Stimulated activated CD8-positive, alpha-beta memory T cell treated with anti-CD3 and anti-CD28 coated beads, Interleukin-15, amount 100 ng/mL, for 4 hours (primary cell): Measurements from ENCODE around the gene TMEM119.

Source experiments
- DNase-seq, 2 donors: peaks; one replicate each; pipeline ENCODE4 v3.0.0-alpha.2; 2020; ENCODE audit warnings: low read depth in 2 of 2

Gene TMEM119, protein sequence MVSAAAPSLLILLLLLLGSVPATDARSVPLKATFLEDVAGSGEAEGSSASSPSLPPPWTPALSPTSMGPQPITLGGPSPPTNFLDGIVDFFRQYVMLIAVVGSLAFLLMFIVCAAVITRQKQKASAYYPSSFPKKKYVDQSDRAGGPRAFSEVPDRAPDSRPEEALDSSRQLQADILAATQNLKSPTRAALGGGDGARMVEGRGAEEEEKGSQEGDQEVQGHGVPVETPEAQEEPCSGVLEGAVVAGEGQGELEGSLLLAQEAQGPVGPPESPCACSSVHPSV

DNA sequence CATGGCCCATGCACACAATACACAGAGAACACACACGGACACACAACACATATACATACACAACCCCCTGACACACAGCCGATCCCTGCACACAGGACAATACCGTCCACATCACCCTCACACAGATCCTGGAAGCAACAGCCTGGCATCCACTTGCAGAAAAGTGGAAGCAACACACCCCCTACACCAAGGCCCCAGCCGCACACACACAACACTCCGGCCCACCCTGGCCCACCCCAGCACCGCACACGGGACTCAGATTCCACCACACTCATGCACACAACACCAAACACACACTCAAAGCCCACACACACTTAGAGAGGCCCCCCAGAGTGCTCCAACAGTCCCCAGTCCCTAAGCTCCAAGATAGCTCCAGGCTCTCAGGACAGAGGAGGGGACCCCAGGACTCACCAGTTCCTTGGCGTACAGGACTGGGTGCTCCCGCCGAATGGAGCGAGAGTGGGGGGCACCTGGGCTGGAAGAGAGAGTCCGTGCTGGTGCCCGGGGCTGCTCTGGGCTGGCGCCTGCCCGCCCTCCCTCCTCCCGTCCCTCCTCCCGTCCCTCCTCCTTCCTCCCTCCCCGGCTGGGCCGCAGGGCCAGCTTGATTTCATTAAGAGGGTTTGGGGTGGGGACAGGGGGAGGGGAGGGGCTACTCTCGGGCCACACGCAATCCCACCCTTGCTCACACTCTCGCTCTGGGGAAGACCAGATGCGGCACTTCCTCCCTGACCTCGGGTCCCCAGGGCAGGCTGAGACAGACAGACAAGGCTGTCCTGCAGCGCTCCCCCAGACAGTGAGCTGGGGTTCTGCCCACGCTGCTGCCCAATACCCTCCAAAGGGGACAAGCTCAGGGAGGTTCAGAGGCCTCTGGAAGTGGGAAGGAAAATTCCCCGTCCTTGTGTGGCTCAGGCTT is at the start of gene TMEM119:
Gene TMEM119 (minus strand): TSS at position 526 of the 913 bp plus-strand sequence. CDS start 5,701 bp downstream, outside the sequence.
- no peak for DNase-seq

DNA sequence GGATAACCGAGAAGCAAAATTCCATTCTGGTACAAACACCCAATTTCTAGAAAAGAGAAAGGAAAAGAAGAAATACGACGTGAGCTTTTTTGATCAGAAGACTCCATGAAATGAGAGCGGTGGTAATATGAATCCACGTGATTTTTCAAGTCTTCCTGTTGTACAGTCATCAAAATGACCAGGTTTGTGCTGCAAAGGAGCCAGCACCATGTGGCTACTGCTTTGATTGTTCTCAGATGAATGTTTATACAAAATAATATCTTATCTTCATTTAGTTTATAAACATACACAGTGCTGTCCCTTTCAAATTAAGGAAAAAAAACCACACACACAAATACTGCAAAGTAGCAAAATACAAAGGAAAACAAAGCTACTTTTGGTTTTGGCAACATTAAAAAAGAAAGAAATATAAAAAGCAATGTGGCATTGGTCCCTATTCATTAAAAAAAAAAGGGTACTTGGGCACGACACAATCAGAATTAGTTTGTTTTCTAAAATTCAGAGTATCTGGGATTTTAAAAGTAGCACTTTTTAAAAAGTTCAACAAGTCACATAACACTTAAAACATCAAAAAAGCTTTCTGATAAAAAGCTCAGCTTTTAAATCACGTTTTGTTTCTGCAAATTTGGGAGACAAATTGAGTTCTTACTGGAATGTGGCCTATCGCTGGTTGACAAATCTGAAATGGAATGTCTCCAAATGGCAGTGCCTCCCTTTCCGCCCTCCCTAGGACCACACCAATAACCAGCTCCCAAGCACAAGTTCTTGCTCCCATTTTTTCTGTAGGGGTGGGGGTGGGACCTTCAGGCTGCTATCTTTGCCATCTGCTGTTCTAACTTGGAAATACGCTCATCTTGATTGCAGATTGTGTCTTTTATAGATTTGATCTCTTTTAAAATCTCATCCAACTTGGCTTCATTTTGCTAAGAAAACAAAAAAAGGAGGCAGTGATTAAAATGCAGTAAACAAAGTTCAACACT is 49.0 kb upstream of the TMEM119 start:
- no peak for DNase-seq

DNA sequence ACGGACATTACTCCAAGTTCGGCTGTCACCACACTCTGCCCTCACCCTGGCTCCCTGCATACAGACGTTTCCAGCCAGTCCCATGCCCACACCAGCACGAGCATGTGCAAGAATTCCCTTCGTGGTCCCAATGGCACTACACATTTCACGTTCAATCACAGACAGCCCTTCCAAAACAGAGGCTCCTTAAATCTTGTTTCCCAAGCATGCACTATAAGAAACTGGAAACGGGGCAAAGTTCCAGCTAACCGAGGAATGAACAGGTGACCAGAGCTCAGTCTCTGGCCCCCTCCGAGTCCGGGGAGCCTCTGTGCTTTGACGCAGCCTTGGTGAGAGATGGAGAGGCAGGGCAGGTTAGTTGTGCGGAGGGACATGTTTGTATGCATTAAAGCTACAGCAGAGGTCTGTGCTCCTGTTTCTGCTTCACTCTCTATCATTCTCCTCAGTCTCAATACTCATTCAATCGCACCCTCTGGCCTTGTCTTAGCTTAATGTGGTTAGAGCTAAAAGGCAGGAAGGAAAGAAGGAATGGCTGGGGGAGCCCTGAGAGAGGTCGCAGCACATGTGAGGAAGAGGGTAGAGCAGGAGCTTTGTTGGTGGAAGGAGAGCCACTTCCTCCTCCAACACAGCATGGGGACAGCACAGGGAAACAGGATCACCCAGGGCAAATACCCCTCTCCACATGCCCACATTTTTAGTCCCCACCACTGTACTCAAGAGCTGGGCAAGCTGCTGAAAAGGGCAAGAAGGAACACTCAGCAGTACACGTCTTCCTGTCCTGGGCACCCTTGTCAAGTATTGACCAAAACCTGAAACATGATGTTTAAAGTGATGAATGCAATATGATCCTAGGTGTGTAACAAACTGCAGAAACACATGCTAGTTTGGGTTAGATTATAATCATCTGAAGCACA is 48.1 kb upstream of the TMEM119 start:
- no peak for DNase-seq

DNA sequence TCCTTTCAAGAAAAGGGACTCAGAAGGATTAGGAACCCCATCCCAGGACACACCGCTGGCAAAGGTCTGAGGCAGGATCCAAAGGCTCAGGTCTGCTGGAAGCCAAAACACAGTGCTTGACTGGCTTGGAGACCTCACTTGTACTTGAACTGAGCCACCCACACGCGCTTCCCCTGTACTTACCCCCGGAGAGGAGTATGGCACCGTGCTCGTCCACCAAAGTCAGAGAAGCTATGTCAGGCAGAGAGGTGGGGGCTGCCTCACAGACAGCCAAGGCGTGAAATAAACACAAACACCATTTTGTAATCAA is 46.9 kb upstream of the TMEM119 start:
- DNase-seq: no peak

DNA sequence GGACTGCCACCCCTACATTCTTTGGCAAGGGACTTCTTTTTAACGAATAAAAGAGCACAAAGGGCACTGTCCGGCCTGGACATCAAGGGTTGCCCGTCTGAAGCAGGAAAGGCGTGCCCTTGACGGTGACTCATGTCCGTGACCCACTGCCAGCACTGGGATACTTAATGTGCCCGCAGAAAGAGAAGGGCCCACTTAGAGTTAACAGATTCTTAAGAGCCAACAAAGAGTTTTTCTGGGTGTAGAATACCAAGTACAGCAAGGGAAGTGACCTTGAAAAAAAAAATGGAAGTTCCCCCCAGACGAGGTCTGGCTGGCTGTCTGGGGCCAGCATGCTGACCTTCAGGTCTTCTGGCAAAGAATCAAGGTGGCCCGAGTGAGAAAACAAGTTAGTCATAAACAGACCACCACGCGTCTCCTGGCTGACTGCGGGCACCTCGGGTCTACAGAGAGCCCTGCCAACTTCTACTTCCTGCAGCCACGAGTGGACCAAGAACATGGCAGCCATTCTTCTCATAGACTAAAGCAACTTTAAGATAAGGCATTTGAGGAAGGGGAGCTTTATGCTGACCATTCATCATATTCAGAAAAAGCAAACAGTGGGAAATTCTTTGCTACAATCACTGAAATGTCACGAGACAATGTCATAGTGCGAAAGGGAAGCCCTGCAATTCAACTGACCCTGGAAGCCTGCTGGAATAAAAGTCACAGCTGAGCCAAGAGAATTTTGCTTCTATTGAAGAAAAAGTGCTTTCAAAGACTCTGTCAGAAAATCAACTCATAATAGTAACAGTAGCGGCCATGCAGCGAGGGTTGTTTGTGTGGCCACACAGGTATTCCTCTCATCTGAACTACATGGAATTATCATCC is 46.3 kb upstream of the TMEM119 start:
- no peak for DNase-seq

DNA sequence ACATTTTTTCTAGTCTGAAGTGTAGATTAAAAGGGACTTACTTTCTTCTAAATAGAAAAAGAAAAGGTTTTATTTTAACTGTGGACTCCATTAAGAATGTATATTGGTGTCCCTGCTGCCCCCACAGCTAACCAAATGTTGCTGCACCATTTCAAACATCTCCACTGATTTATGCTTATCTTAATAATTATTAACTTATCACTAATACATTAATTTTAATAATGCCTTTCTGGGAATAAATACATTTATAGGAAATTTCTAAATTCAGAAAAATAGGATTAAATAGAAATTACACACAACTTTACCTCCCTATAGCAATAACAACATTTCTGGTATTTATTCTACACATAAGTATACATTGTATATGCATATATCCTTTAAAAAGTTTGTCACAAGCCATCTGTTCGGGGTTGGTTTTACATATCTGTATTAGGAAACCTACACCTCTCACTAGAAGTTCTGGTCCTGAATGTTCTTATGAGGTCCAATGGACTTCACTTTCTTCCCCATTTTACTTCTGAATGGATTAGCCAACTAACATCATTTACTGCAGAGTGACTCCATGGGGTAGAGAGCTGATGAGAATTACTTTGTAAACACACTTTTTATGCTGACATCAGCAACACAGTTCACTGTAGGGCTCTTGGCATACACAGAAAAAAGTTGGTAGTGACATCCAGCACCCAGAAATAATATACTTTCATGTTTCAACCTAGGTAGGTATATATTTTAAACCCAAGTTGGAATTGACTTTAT is 45.2 kb upstream of the TMEM119 start:
- DNase-seq: no peak

DNA sequence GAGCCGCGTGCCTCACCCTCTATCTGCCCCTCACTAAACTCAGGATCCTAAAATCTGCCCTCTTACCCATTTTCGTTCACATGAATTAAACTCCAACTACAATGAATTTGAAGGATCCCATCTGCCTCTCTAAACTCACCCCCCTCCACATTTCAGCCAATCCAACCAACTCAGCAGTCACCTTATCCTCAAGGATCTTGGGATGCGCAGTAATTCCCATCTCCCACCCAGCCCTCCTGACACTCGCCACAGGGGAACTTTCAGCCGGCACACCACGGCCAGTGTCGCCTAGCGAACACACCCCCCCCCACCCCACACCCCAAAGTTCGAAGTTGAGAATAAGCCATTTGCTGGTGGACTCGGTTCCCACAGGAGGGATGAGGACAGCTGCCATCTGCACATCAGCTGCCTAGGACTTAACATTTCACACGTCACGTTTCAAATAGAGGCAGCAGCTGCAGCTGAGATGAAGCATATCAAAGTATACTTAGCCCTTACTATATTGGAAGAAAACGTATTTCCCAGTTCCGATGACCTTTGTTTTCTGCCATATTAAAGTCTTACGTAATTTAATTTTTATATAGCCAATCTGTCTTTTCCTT is 44.5 kb upstream of the TMEM119 start:
- no peak for DNase-seq

DNA sequence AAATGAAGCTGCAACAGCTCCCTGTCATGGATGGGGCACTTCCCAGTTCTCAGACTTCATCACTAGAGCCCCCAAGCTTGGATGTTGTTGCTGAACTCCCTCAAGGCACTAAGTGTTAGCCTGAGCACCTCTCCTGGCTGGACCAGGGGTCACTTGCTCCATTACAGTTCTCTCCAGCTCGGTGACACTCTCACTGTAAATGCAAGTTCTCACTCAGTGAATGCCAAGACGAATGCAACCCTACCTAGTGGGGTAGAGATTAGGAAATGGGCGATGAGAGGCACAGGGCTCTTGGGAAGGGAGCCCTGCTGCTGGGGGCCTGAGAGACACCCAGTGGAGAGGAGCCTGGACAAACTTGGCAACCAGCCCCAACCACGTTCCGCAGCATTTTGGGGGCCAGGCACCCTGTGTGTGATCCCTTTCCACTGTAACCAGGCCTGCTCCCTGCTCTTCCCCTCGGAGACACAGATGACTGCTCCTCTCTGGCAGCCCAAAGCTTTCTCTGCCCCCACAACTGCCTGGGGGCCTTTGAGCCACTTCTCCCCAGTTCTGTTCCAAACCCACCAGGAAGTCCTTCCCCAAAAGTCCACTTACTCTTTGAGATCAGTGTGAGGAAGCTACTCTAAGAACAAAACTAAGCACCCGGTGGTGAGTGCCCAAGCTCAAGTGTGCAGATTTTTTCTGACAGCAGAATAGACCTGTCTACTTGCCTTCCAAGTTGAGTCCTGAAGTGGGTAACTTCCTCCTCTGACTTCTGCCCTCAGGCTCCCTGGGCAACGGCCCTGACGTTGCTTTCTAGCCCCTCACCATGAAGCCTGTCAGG is 43.8 kb upstream of the TMEM119 start:
- no peak for DNase-seq

DNA sequence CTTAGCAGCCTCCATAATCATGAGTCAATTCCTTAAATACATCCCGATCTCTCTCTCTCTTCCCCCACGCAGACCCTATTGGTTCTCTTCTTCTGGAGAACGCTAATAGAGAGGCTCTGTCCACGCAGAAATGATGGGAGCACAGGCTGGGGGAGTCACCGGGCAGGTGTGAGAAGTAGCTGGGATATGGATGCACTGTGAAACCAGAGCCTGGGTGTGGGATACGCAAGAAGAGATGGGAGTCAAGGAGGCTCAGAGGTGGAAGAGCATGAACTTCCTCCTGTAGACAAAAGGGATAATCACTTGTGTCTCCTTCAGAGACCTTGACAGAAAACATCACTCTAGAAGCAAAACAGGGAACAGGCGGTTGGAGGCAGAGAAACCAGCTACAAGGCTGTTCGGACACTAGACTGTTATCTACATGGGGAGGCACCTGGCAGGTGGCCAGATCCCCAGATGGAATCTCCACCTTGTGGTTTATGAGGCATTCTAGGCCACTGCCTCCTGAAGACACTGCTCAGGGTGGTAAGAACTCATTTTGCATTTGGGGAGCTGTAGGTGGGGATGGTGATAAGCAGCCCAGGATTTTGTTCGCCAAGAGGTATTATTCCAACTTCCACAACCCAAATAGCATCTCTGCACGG is 43.0 kb upstream of the TMEM119 start:
- no peak for DNase-seq

DNA sequence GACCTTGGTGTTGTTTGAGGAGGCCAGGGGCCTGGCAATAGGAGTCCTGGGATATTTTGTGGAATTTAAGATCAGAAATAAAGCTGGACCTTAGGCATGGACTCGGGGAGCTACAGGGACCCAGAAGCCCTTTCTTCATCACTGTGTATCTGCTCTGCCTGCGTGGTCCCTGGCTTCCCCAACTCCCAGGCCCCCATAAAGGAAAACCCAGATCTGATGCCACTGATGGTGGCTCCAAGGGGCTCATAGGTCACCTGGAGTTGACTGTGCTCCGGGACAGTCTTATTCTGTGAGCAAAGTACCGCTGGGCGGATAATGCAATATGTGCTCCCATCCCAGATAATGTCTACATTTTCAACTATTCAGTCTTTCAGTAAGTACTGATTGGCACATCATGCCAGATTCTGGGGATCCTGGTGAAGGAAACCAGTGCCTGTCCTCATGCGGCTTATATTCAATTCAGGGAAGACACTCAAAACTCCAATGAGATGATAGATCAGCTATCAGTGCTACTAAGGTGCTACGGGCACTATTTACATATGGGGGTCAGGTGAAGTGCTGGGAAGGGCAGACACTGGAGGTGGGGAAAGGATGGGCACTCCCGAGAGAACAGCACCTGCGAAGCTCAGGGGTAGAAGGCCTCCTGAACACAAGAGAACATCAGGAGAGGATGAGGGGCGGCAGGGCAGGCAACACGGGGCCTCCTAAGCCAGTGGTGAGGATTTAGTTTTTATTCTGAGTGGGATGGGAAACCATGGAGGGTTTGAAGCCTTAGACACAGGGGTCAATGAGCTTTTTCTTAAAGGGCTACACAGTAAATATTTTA is 41.3 kb upstream of the TMEM119 start:
- DNase-seq: no peak

DNA sequence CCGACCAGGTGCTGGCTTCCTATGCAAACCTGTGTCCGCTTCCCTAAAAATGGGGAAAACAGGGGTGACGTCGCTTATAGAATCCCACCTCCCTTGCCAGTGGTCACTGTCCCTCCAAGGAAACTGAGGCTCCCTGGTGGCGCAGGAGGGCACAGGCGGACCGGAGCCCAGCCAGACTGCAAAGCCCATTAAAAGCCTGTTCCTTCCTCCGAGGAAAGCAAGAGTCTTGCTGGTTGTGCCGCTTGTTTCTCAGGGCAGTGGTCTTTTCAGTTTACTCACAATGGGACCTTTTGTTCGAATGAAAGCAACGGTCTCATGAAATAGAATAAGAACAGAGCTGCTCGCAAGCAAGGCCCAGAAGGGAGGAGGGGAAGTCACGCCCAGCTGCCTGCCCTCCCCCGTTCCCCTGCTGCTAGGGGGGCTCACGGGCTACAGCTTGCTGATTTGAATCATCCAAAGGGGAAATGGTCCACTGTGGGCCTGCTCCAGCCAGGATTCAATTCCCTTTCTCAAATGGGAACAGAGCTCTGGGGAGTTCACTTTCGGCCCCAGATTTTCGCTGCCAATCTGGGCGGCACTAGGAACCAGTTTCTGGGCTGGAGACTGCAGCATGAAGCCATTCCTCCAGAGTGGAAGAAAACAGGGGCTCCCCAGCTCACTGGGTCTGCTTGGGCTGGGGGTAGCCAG is 40.4 kb upstream of the TMEM119 start:
- DNase-seq: no peak

DNA sequence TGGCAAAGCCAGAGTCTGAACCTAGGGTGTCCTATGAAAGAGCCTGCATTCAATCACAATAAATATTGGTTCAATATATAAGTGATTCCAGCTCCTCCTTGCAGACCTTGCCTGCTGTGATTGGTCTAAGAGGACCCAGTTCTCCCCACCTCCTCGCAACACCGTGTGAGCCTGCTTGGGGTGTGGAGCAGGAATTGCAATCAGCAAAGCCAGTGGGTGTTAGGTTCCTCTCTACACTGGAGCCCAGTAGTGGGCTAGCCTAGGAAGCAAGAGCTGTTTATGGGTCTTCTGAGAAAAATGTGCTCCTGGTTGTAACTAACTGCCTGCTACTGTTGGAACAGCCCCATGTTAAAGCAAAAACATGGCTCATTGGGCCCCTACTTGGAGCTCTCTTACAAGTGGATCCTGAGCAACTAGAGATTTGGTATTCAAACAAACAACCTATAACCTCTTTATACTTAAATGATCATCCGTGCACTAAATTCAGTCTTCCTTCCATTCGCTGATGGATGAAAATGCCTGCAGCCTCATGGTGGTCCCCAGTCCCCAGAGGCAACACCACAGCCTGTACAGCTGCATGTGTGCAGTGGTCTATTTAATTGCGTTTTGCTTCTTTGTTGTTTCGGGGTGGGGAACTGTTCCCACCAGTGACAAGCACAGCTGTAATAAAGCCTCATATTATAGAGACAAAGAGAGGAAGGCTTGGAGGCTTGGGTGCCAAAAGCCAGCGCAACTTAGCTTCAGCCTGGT is 39.5 kb upstream of the TMEM119 start:
- DNase-seq: no peak

DNA sequence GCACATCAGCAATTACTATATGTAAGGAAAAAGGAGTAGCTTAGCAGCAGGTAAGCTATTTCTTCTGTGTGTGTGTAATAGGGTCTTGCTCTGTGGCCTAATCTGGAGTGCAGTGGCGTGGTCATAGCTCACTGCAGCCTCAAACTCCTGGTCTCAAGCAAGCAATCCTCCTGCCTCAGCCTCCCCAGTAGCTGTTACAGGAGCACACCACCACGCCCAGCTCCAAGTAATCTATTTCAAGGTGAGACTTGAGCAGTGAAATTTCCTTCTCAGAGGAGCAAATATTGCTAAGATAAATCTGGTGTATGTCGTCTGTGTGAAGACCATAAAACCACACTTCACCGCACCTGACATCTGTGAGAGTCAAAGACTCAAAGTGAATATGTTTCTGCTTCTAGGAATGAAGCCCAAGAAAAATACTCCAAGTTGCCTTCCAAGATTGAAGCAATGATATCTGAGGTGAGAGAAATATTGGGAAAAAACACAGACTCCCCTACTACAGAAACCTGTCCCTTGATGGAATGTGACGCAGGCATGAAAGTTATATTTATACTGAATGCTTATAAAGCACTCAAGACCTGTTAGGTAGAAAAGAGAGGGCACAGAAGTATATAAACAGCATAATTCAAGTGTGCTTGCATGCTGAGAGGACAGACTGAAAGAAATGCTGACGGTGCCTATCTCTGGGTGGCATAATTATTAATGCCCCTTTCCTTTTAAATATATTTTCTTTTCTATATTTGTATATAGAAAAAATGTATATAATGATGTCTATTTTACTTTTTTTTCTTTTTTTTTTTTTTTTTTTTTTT is 38.3 kb upstream of the TMEM119 start:
- DNase-seq: no peak
